Fibroblast of pulmonary artery (primary cell): Measurements from ENCODE around the gene STXBP4.
A peak's percentile ranks its signal among the peaks of the same experiment; 100 is the strongest.

ENCODE experiments used
- DNase-seq: peaks from one replicate; pipeline ENCODE4 v3.0.0-alpha.2; 2010; ENCODE audit warnings: low read depth
- H3K4me3 ChIP-seq: replicated peaks from 2 replicates; pipeline ENCODE4 v1.5.1; 2011; ENCODE audit warnings: low read depth, mild to moderate bottlenecking, control low read depth, low read length, moderate library complexity
- CTCF ChIP-seq: IDR thresholded peaks from 2 replicates; pipeline ENCODE4 v1.5.1; 2011; ENCODE audit warnings: mild to moderate bottlenecking, control low read depth, low read length, inconsistent platforms; ENCODE audit errors: missing control alignments

The STXBP4 gene

DNA sequence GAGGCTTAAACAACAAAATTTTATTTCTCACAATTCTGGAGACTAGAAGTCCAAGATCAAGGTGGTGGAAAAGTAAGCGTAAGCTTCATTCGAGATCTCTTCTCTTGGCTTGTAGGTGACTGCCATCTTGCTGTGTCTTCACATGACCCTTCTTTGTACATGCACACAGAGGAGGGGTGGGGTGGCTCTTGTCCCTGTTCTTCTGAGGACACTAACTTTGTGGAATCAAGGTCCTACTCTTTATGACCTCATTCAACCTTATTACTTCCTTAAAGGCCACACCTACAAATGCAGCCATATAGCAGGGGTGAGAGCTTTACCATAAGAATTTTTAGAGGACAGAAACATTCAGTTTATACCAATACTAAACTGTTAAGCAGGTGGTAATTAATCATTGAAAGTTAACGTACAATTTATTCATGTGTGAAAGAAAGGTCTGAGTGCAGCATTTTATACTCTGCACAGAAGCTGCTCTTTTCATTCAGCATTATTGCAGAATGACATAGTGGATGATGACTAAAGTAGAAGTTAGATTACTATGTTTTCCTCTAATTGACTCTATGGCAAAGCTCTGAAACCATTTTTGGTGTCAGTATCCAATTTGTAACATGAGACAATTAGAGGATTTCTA is 156.3 kb downstream of the STXBP4 start:
- H3K4me3 ChIP-seq, result no peak overlapping the region
- TF ChIP-seq CTCF, result no peak
- no peak for DNase-seq

DNA sequence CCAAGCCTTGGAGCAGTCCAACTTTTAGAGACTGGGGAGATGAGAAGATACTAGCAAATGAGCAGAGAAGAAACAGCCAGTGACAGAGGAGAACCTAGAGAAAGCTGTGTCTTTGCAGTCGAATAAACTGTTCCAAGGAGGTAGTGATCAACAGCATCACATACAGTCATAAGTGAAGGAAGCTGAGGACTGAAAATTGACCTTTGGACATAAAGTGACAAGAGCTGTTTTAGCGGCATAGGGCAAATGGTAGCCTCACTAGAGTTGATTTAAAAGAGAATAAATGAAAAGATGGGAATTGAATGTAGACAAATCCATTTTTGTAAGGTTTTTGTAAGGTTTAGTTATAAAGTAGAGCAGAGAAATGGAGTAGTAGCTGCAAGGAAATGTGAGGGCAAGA is 165.0 kb downstream of the STXBP4 start:
- no peak overlapping the region for H3K4me3 ChIP-seq
- no peak for DNase-seq
- no peak for TF ChIP-seq CTCF

- H3K4me3 ChIP-seq, result no peak overlapping the region
- DNase-seq, result no peak
- TF ChIP-seq CTCF, result no peak
Observed at GRCh38 chr17:55134486-55135157, 166.1 kb downstream of the STXBP4 start.

DNA sequence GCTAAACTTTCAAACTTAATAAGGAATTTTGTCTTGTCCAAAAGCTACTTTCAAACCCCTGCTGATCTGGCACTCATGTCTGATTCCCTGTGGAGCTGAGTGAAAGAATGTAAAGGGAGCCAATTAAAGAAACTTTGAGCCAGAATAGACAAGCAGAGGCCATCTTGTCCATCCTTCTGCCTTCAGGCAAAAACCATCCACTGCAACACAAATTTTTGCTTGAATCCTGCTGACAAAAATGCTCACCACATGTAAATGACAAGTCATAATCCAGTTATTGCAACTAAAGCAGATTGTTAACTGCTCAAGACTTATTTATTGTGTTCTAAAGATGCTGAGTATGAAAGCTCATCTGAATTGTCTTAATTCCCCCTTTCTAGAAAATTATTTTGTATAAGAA is 172.2 kb downstream of the STXBP4 start:
- DNase-seq, result no peak
- no peak for TF ChIP-seq CTCF
- H3K4me3 ChIP-seq, result no peak overlapping the region

GRCh38 chr17:55144518-55144917 is 176.0 kb downstream of the STXBP4 start:
- no peak for DNase-seq
- no peak for TF ChIP-seq CTCF

GRCh38 chr17:55149485-55149884 is 180.9 kb downstream of the STXBP4 start:
- no peak for TF ChIP-seq CTCF
- DNase-seq, result no peak
- H3K4me3 ChIP-seq, result no peak overlapping the region

More at GRCh38 chr17:55144518-55144917, 176.0 kb downstream of the STXBP4 start:
- H3K4me3 ChIP-seq, result no peak overlapping the region

DNA sequence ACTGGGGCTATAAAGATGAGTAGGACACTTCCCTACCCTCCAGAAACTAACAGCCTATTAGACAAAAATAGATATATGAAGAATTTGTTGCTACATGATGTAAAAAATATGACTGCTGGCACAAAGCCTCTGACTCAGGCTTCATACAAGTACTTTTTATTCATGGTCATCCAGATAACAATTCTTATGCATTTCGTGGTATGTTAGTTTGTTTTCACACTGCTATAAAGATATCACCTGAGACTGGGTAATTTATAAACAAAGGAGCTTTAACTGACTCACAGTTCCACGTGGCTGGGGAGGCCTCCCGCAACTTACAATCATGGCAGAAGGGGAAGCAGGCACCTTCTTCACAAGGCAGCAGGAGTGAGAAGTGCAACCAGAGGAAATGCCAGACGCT is 183.7 kb downstream of the STXBP4 start:
- no peak overlapping the region for H3K4me3 ChIP-seq
- no peak for TF ChIP-seq CTCF
- DNase-seq, result peak; percentile 34
